GM21447 (cell line): ENCODE data around the gene UACA.
A peak's percentile ranks its signal among the peaks of the same experiment; 100 is the strongest.
"Not testable (repeated sequence)": the region's sequence is repeated elsewhere in the genome, so short reads cannot be mapped to it uniquely, and the experiment has no call there.

Experiments
- ATAC-seq: cut with Tn5 transposase; IDR thresholded peaks from one replicate; pipeline ENCODE4 v1.9.1; 2021; ENCODE audit not compliant: unreplicated experiment

UACA gene

DNA sequence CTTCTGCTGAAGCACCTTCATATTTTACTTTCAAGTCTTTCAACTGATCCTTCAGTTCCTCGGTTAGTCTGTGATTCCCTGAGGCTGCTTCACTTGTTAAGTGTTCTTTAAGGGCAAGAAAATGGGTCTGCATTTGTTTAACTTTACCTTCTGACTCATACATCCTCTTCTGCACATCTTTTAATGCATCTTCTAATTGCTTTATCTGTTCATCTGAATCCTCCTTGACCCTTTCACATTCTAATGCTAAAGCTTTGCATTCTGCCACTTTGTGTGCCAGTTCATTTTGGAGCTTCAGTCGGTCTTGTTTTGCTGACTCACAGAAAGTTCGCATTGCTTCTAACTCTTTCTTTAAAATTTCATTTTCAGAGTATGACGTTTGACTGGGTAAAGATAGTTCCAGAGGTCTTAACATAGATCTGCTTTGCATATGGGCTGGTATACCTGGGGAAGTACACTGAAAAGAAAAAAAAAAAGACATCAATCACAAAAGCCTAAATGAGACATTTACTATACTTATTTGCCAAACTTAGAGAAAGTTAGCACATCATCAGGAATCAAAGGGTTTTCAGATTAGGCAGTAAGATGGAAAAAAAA, 94.3 kb downstream of the UACA start:
- ATAC-seq: peak; percentile 71

DNA sequence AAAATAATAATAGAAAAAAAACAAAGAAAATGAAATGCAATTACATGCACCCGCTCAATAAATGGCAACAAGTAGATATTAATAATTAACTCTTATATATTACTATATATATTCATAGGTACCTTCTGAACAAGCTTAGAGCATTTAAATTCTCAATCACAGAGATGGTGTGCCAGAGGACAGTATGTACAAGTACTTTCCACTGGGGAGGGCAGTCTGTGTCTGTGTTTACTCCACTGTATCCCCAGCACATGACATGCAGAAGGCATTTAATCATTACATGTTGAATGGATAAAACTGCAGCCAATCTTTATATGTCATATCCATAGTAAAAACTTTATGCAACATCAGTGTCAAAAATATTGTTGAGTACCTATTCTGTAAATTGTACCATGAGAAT, 97.8 kb downstream of the UACA start:
- no peak for ATAC-seq

DNA sequence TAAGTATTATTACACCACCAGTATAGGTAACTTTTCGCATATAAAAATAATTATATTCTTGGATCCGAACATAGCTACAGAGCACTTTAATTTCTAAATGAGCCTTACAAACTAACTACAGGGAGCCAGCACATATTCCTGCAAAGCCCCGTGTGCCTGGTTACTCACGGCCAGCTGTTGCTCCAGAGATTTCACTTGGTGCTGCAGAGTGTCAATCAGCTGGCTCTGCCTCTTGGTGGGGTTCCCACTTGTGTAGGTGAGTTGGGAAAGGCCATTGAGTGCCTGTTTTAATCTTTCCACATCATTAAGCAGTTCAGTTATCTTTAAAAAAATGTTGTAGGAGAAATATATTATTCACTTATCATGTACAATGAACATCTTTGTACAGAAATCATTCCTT, 98.9 kb downstream of the UACA start:
- no peak for ATAC-seq

DNA sequence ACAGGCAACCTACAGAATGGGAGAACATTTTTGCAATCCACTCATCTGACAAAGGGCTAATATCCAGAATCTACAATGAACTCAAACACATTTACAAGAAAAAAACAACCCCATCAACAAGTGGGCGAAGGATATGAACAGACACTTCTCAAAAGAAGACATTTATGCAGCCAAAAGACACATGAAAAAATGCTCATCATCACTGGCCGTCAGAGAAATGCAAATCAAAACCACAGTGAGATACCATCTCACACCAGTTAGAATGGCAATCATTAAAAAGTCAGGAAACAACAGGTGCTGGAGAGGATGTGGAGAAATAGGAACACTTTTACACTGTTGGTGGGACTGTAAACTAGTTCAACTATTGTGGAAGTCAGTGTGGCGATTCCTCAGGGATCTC, 100.3 kb downstream of the UACA start:
- ATAC-seq: not testable (repeated sequence)

DNA sequence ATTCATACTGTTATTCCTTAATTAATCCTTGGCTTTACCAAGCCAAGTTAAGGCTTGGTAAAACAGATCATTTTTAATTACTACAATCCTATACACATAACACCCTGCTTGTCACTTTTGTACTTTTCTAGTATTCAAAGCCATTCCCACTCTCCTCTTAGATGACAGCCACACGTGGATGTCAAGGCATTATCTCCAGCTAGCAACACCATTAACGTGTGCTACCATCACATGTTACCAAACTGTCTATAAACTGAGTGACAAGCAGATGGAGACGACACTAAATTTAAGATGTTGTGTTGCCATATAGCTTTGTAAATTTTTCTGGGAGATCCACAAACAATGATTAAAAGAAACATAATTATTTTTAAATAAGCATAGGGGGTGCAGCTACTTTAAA, 103.7 kb downstream of the UACA start:
- ATAC-seq: no peak

DNA sequence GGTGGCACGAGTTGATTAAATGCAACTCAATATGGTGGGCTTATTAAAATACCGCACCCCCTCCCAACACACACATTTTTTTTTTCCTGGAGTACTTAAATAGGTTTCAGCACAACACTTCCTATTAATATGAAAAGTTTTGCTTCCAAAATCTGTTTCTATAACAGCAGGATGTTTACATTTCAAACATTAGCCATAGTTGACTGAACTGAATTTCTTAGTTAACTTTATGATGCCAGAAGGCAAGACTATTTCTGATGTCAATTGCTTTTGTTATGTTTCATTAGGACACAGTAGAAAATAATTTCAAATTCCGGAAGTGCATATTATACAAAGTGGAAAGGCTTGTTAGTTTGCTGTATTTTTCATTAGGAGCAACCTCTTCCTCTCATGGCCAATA, 104.7 kb downstream of the UACA start:
- ATAC-seq: no peak

DNA sequence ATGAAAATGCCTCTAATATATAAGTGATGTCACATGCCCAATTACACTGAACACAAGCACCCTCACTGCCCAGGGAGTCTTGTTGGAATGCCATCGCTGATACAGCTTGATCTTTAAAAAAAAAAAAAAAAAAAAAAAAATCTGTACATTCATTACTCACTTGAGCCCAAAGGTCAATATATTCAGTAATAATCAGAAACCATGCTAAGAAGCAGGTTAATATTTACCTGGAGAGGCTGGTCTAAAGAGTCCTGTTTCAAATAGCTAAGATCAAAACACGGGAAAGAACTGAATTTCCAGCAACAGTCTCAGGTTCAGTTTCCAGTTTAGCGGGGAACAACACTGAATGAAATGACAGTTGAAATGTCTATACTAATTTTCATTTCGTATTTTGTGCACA, 109.9 kb downstream of the UACA start:
- no peak for ATAC-seq

DNA sequence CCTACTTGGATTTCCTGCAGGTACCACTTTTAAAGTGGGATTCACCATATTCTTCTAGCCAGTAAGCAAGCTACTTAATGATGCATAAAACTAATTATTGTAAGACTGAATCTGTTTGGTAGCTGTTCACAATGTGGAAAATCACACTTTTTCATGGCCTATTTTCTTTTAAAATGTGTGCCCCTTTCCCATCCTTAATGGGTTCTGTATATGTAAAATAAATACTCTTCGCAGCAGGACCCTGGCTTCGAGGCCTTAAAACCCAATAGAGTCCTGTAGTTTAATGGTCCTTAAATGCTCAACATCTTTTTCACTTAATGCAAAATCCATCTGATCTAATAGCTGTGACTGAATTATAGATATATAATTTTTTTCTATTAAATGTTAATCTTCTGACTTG, 111.0 kb downstream of the UACA start:
- ATAC-seq: no peak

DNA sequence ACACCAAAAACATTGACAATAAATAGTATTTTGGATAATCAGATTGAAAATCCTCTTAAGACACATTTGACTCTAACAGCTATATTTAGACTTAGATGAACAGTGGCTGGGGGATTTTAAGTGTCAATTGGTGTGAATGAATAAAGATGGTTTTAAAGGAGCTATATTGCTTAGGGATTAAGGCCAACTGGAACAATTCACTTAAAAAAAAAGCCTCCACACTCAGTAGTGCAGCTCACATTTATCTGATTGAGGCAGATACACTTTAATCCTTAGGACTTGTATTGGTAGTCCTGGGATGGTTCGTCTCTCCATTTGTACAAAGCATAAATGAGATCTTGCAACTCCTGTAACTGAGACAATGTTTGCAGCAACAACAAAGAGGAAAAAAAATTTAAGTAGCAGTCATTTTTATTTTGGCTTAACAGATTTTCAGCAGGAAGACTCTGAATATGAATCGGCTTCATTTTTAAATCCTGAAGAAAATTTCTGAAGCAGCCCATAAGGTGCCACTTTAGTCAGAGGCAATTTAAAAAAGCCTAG, 112.0 kb downstream of the UACA start:
- ATAC-seq: no peak

DNA sequence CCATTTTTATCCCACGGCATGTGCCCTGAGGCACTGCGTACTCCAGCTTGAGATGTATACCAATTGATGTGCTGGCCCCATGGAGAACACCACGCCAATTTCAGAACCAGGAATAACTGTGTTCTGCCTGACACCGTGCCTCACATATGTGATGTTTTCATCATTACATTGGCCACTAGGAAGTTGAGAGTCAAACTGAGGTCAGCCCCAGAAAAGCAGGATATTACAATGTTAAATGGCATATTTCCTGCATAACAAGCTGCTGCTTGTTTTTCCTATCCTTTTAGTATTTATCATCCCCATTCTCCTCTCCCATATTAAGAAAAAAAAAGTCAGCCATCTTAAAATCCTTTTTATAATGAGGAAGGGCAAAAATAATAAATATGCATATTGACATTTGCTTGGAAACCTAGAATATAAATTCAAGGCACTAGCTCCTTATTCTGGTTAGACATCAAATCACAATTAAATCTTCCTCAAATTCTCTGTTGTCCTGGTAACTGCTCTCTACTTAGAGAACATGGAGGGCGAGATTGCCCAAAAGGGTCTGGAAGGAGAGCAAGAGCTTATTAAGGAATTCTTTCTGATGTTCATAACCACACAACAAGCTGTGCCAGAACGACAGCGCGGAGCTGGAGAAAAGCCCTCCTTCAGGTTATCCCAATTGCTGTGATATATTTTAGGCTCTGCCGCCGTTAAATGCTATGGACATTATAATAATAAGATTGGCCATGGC, 112.6 kb downstream of the UACA start:
- no peak for ATAC-seq

DNA sequence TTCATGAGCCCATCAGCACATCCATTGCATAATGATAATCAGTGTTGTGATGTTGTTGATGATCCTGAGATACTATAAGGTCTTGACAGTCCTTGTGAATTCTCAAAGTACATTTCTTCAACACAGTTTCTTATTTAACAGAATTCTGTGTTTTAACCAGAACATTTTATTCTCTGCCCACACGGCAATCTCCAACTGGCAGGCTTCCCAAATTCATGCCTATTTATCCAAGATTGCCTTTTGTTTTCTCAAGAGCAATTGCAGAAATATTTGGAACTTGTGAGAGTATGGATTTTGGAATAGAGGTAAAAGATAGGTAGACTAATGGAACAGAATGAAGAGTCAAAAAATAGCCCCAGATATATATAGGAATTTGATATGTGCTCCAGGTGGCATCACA, 116.0 kb downstream of the UACA start:
- ATAC-seq: no peak

DNA sequence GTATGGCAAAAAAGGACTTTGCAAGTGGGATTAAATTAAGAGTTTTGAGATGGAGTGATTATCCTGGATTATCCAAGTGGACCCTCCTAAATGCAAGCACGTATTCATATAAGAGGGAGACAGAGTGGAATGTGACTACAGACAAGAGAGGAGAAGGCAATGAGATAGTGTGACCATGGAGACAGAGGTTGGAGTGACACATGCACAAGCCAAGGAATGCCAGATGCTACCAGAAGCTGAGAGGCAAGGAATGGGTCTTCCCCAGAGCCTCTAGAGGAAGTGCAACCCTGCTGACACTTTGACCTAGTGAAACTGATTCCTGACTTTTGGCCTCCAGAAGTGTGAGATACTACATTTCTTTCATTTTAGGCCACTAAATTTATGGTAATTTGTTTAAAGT, 117.2 kb downstream of the UACA start:
- no peak for ATAC-seq

DNA sequence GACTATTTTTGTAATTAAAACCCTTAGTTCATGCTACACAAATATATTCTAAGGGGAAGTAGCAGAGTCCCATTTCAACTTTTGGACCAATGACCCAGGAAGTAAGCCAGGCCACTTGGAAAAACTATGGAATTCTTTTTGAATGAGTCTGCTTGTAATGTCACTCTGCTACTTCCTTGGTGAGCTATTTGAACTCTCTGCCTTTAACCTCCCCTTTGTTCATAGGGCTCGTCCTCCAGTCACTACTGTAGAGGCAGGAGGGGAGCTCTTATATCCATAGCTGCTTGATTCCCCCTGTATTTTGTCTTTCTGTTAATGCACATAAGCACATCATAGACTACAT, 119.6 kb downstream of the UACA start:
- no peak for ATAC-seq

DNA sequence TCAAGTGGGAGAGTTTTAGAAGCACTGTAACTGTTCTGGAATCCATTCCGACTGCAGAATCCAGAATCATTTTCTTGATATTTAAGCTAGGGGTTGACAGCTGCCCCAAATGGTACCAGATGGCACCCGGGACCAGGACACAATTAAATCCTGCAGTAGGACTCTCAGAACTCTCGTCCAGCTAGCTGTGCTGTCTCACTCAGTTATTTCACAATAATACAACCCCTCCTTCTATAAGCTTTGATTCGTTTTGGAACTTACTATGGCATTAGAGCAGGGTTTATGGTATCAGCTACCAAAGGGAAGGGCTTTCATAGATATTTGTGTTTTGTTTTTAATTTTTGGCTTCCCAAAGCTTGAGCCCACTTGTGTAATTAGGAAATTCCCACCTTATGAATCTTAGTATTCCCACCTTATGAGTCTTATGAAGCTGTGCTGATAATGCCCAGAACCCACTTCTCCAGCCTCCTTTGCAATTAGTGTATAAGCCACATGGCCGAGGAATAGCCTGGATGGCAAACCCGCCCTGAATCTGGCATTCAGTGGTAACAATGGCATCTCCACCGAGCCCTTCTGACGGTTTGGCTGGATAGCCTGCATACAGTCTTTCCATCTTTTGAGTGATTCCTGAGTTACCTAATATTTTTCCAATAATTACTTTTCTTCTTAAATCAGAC, 120.1 kb downstream of the UACA start:
- no peak for ATAC-seq

DNA sequence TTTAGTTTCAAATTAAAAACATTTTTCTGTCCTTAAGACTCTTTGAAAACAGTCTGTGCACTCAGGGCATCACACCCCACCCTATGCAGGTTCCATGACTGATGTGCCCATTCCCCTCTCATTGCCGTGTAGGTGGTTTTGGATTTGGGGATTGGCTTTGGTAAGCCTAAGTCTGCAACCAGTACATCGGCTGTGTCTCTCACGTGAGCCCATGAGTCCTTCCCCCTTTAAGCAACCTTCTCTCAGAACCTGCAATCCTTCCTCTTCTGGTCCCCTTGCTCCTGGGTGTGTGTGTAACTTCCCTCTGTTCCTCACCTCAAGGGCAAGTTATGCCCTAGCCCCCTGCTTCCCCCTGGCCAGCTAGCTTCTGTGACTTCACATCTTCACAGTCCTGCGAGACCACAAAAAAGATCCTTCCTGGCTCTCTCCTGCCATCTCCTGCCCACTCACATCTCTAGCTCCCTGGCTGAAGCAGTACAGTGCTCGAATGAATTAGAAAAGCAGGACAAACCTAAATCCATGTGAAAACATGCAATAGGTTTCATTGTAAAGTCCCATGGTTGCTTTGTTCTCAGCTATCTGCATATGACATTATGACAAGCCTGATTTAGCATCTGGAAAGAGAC, 126.7 kb downstream of the UACA start:
- ATAC-seq: no peak

DNA sequence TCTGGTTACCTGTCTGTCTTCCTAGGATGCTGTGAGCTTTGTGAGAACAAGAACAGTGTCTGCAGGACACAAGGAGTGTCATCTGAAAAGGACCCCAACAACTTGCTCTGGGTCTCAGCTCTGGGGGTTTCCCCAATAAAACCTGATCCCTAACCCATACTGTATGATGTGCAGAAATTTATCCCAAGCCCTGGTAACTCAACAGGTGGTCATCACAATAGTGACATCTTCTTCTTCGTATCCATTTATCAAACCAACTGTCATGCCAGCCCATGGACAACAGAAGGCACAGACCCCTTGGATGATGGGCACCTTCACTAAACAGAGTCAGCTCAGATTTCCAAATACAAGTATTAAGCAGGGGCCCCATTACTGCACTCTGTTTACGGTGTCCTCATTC, 127.5 kb downstream of the UACA start:
- no peak for ATAC-seq

DNA sequence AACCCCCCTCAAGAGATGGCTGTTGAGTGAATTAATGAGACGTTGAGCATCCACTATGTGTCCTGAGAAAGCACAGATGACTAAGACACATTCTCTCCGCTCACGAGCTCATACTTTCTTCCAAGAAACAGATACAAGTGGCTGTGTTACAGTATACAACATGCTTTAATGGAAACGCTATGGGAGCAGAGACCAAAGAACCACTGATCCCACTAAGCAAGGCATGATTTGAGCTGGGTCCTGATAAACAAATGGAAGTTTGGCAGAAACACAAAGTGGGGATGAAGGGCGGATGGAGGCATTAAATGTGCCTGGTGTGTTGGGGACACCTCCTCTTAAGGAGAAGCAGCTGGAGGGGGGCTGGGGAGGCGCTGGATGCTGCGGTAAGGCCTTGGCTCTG, 129.4 kb downstream of the UACA start:
- ATAC-seq: no peak

DNA sequence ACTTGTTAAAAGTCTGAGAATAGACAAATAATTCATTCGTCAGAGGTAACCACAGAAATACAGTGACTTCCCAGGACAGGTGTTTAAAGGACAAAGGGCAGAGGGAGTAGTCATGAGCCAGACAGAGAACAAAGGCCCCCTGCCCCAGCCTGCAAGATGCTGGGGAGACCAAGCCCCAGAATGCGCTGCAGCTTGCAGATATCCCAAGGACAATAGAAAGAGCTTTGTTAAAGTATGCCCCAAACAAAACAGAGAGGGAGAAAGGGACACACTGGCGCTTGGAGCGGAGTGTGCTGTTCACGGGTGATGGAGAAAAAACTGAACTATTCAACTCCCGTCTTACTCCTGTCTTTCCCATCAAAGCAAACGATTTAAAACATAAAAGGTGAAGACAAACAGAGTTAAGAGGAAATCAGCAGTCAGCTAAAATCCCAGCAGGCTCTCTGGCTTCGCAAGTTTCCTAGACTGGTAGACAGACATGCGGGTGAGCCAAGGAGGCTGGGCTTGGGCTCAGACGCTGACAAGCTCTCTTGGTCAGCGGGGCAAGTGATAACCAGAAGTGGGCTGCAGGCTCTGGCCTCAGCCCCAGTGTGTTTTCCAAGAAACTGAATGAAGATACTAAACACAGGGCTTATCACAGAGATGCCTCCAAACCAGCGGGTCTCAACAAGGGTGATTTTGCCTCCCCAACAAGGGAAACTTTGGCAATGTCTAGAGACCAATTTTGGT, 130.1 kb downstream of the UACA start:
- ATAC-seq: no peak

DNA sequence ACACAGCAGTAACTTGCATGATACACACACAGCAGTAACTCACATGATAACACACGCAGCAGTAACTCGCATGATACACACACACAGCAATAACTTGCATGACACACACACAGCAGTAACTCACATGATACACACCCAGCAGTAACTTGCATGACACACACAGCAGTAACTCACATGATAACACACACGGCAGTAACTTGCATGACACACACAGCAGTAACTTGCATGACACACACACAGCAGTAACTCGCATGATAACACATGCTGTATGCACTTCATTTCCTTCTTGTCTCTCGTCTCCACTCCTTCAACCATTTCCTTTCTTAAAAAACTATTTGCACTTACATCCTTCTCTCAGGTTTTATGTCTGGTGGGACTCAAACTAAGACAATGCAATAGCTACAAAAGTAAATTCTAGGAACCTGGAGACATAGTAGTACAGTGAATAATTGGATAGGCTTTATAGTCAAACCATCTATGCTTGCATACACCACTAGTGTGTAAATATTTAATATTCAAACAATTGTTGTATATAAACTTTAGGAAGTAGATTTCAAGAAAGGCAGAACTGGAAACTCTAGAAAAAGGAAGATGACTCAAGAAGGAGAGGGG, 130.8 kb downstream of the UACA start:
- no peak for ATAC-seq

DNA sequence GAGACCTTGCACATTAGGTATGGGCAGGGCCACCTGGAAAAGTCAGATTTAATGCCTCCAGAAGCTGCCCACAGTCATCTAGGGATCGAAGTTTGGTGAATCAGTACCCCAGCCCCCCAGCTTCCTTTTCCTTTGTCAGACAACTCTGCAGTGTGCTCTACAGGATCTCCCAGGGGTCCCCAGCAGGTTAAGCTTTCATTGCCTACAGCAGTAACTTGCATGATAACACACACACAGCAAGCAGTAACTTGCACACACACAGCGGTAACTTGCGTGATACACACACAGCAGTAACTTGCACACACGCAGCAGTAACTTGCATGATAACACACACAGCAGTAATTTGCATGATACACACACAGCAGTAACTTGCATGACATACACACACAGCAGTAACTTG, 131.3 kb downstream of the UACA start:
- ATAC-seq: no peak

DNA sequence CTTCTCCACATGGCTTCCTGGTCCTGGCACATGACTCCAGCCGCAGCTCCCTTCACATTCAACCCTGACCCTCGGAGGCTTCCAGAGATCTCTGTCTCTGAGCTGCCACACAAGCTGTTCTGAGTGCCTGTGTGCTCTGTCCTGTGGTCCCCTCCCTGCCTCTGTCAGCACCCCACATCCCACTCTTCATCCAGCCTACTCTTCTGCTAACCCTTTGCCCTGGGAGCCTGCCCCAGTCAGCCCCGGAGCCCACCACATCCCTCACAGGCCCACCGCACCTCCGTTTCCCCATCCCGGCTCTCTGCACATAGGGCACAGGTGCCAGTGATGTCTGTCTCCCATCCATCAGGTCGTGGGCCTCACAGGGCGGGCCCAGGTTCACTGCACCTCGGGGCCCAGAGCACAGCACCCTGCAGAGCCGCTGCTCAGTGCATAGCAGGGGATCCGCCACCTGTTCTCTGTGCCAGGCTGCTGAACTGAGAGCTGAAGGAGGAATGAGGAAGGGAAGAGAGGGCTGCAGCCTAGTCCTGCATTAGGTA, 133.6 kb downstream of the UACA start:
- ATAC-seq: no peak
